Bronchial epithelial cell (primary cell): ENCODE results near the gene PSMG4. TPM values are rescaled to one million over a fixed set of nuclear protein-coding genes. Genes with fewer than 3 reads are reported as not detected.

Source experiments
- DNase-seq: peaks from one replicate; pipeline ENCODE4 v3.0.0-alpha.2; 2010; ENCODE audit warnings: low read depth
- FAIRE-seq: peaks from 2 replicates; lab custom pipeline; 2011; peaks lifted over from hg19 to GRCh38; lab: Jason Lieb, UNC
- H3K27me3 ChIP-seq: 2 replicates; pipeline ENCODE4 v1.5.1; 2011; ENCODE audit warnings: low read length; ENCODE audit not compliant: control insufficient read depth, insufficient read depth
- H3K36me3 ChIP-seq: 2 replicates; pipeline ENCODE4 v1.5.1; 2011; ENCODE audit warnings: low read length; ENCODE audit not compliant: control insufficient read depth, insufficient read depth
- H3K4me3 ChIP-seq: 2 replicates; pipeline ENCODE4 v1.5.1; 2011; ENCODE audit warnings: mild to moderate bottlenecking, low read depth, low read length, control low read depth
- total RNA-seq: library from RNA; depleted of rRNA; stranded (reverse); fragments of >200 nt; gene quantifications from 2 replicates; pipeline ENCODE4 v1.2.1, GENCODE V29; 2014
- TF ChIP-seq, protein P1 (sequence below): IDR thresholded peaks from 2 replicates; pipeline ENCODE4 v1.5.1; 2011; ENCODE audit warnings: mild to moderate bottlenecking, moderate library complexity, low read length, control low read depth, inconsistent platforms; ENCODE audit not compliant: insufficient read depth, severe bottlenecking

PSMG4 gene
- total RNA-seq, 1 donor from 2014 or later, result 15.5 TPM

DNA sequence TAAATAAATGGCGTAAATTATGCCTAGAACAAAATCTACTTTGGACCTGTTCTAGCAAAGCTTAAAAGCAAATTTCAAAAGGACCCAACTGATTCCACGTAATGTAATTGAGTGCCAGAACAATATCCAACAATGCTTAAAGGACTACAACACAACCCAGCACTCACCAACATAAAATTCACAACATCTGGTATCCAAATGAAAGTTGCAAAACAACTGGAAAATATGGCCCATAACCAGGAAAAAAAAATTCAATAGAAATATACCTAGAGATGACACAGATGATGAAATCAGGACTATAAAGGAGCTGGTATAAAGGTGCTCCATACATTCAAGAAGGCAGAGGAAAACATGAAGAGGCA, 45.4 kb upstream of the PSMG4 start:
- Histone ChIP-seq H3K36me3 (no peaks in the 10 kb centered on the region), H3K4me3 (no peak overlapping the region), H3K27me3 (peaks cover 3% of the 10 kb centered on the region)
- FAIRE-seq (no peak), DNase-seq (no peak)
- TF ChIP-seq, protein P1, sequence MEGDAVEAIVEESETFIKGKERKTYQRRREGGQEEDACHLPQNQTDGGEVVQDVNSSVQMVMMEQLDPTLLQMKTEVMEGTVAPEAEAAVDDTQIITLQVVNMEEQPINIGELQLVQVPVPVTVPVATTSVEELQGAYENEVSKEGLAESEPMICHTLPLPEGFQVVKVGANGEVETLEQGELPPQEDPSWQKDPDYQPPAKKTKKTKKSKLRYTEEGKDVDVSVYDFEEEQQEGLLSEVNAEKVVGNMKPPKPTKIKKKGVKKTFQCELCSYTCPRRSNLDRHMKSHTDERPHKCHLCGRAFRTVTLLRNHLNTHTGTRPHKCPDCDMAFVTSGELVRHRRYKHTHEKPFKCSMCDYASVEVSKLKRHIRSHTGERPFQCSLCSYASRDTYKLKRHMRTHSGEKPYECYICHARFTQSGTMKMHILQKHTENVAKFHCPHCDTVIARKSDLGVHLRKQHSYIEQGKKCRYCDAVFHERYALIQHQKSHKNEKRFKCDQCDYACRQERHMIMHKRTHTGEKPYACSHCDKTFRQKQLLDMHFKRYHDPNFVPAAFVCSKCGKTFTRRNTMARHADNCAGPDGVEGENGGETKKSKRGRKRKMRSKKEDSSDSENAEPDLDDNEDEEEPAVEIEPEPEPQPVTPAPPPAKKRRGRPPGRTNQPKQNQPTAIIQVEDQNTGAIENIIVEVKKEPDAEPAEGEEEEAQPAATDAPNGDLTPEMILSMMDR, result no peak

- TF ChIP-seq, protein P1, result no peak
- H3K4me3 ChIP-seq, result no peak overlapping the region
- H3K27me3 ChIP-seq, result peaks cover 9% of the 10 kb centered on the region
- FAIRE-seq (no peak), DNase-seq (no peak)
- no peaks in the 10 kb centered on the region for H3K36me3 ChIP-seq
Measured at GRCh38 chr6:3214898-3215297, 43.8 kb upstream of the PSMG4 start.

- no peak for DNase-seq
Measured at GRCh38 chr6:3217286-3217685, 41.5 kb upstream of the PSMG4 start.

GRCh38 chr6:3218266-3218665, 40.5 kb upstream of the PSMG4 start:
- no peaks in the 10 kb centered on the region for H3K36me3 ChIP-seq
- no peak for FAIRE-seq
- H3K27me3 ChIP-seq, result peaks cover 9% of the 10 kb centered on the region

More at GRCh38 chr6:3217286-3217685, 41.5 kb upstream of the PSMG4 start:
- Histone ChIP-seq H3K36me3 (no peaks in the 10 kb centered on the region), H3K4me3 (no peak overlapping the region), H3K27me3 (peaks cover 9% of the 10 kb centered on the region)
- no peak for FAIRE-seq
- TF ChIP-seq, protein P1, result no peak

DNA sequence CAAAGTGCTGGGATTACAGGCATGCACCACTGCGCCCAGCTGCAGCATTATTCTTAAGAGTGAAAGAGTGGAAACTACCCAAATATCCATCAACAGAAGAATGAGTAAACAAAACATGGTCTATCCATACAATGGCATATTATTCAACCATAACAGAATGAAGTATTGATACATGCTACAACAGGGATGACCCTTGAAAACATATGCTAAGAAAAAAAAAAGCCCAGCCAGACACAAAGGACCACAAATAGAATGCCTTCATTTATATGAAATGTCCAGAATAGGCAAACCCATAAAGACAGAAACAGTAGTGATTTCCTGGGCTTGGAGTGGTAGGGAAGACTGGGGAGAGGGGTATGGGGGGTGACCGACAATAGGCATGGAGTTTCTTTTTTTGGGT, 38.4 kb upstream of the PSMG4 start:
- peaks cover 9% of the 10 kb centered on the region for H3K27me3 ChIP-seq
- TF ChIP-seq, protein P1, result no peak
- FAIRE-seq (no peak), DNase-seq (no peak)
- H3K4me3 ChIP-seq, result no peak overlapping the region
- H3K36me3 ChIP-seq, result no peaks in the 10 kb centered on the region

More at GRCh38 chr6:3218266-3218665, 40.5 kb upstream of the PSMG4 start:
- DNase-seq, result no peak
- no peak overlapping the region for H3K4me3 ChIP-seq
- TF ChIP-seq, protein P1, result no peak

DNA sequence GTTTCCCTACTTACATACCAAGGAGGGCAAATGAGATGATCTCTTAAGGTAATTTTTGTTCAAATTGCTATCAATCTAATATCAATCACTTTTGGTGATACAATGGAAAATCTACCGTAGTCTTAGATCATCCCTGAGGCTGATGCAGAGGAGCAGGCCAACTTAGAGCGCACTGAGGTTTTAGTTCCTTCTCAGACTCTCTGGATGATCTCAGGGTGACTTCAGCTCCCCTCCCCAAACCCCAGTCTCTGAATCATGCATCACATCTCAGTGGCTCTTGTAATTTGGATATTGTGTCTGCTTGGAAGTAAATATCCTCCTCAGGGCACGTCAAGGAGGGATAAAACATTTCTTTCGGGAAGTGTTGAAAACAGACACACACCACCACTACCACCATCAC, 37.2 kb upstream of the PSMG4 start:
- TF ChIP-seq, protein P1, result no peak
- FAIRE-seq, result no peak

More for the DNA sequence above, 37.2 kb upstream of the PSMG4 start:
- no peak overlapping the region for H3K4me3 ChIP-seq
- H3K27me3 ChIP-seq, result peaks cover 16% of the 10 kb centered on the region
- no peak for DNase-seq
- no peaks in the 10 kb centered on the region for H3K36me3 ChIP-seq
